Naive B cell (primary cell): ENCODE data around the gene TRAPPC10. TPM values are rescaled to one million over a fixed set of nuclear protein-coding genes. Genes with fewer than 3 reads are reported as not detected.
"Not testable (repeated sequence)": the region's sequence is repeated elsewhere in the genome, so short reads cannot be mapped to it uniquely, and the experiment has no call there.

Experiments used
- ATAC-seq, 2 donors: fragments of 150-1000 bp; cut with Tn5 transposase; 2 replicates each; pipeline ENCODE4 v1.10.0; 2021; ENCODE audit warnings: low read depth in 2 of 2, mild to moderate bottlenecking in 2 of 2, moderate library complexity in 2 of 2
- DNase-seq: peaks from one replicate; pipeline ENCODE4 v3.0.0; 2022
- H3K27ac Mint-ChIP-seq, 6 donors: one replicate each; pipeline ENCODE4 v1.8.0; 2020 to 2022; ENCODE audit warnings: mild to moderate bottlenecking in 6 of 6, mixed read lengths in 6 of 6, moderate library complexity in 5 of 6, inconsistent platforms in 2 of 6
- H3K27me3 Mint-ChIP-seq, 3 donors: one replicate each; pipeline ENCODE4 v1.8.0; 2021 to 2022; ENCODE audit warnings: mixed read lengths in 3 of 3, mild to moderate bottlenecking in 1 of 3
- H3K36me3 Mint-ChIP-seq, 2 donors: one replicate each; pipeline ENCODE4 v1.8.0; 2020 to 2022; ENCODE audit warnings: mixed read lengths in 2 of 2, inconsistent platforms in 1 of 2, mild to moderate bottlenecking in 1 of 2
- H3K4me1 Mint-ChIP-seq, 3 donors: one replicate each; pipeline ENCODE4 v1.8.0; 2020 to 2022; ENCODE audit warnings: mixed read lengths in 3 of 3, inconsistent platforms in 1 of 3, mild to moderate bottlenecking in 1 of 3, moderate library complexity in 1 of 3
- H3K4me3 Mint-ChIP-seq, 8 donors: one replicate each; pipeline ENCODE4 v1.8.0; 2020 to 2022; ENCODE audit warnings: mild to moderate bottlenecking in 8 of 8, mixed read lengths in 8 of 8, moderate library complexity in 8 of 8, inconsistent platforms in 2 of 8
- H3K9me3 Mint-ChIP-seq, 7 donors: one replicate each; pipeline ENCODE4 v1.8.0; 2020 to 2022; ENCODE audit warnings: mixed read lengths in 7 of 7, mild to moderate bottlenecking in 5 of 7, inconsistent platforms in 2 of 7, moderate library complexity in 1 of 7
- polyA plus RNA-seq, 6 donors: library from polyadenylated mRNA; unstranded; fragments of 300-500 nt; fragmentation: Illumina TruSeq; gene quantifications; one replicate each; pipeline ENCODE4 v1.2.3, GENCODE V29; 2021; ENCODE audit warnings: low read depth in 6 of 6

Gene TRAPPC10
- polyA plus RNA-seq, 6 donors from 2014 or later: 23.9 to 32.2 (median 28.0) TPM

DNA sequence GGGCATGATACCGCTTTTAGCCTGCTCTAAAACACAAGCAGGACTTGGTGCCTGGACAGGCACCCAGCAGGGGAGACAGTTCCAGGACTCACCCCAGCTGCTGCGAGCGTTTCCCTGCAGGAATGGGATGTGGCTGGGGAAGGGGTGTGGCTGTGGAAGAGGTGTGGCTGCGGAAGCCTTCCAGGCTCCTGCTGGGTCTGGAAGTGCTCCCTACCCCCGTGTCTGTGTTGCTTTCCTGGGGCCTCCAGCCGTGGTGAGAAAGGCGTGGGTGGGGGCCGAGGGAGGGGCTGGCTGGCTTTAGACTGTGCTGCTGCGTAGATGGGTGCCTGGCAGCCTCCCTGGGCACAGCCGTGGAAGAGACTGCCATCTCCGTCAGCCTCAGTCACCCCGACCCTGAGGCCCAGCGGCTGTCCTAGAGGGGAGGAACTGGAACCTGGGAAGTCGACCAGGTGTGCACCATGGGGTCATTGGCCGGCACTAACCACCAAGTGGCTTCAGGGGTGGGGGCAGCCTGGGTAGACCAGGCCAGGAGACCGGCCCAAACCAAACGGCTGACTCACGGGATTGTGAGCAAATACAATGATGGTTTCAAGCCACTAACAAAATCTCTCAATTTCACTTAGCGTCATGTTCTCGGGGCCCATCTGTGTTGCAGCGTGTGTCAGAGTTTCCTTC is 141.2 kb downstream of the TRAPPC10 start:
- H3K9me3 Mint-ChIP-seq, H3K36me3 Mint-ChIP-seq, H3K4me1 Mint-ChIP-seq, H3K27me3 Mint-ChIP-seq, H3K27ac Mint-ChIP-seq, DNase-seq, H3K4me3 Mint-ChIP-seq, ATAC-seq: not testable (repeated sequence)

DNA sequence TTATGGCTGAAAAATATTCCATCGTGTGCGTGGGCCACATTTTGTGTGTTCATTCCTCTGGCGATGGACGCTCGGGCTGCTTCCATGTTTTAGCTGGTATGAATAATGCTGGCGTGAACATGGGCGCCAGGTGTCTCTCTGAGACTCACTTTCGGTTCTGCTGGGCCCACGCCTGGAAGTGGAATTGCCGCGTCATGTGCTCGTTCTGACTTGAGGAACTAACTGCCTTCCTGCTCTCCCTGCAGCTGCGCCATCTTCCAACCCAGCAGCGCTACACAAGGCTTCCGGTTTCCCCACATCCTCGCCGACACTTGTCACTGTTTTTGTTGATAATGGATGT is 141.8 kb downstream of the TRAPPC10 start:
- not testable (repeated sequence) for H3K4me1 Mint-ChIP-seq, H3K36me3 Mint-ChIP-seq, H3K27me3 Mint-ChIP-seq, H3K4me3 Mint-ChIP-seq, H3K9me3 Mint-ChIP-seq
- H3K27ac Mint-ChIP-seq: peak overlapping the region in 1 of 6 donors; percentile 54
- ATAC-seq (peak; percentile 26 to 47), DNase-seq (peak; percentile 49)

GRCh38 chr21:44154816-44155230 is 142.7 kb downstream of the TRAPPC10 start:
- not testable (repeated sequence) for DNase-seq, H3K36me3 Mint-ChIP-seq, H3K27ac Mint-ChIP-seq, H3K4me1 Mint-ChIP-seq, H3K9me3 Mint-ChIP-seq, H3K27me3 Mint-ChIP-seq, H3K4me3 Mint-ChIP-seq
- peak; percentile 40 for ATAC-seq

- not testable (repeated sequence) for H3K27me3 Mint-ChIP-seq, H3K9me3 Mint-ChIP-seq, DNase-seq, H3K36me3 Mint-ChIP-seq, H3K4me3 Mint-ChIP-seq, H3K4me1 Mint-ChIP-seq, H3K27ac Mint-ChIP-seq
- peak; percentile 37 to 38 for ATAC-seq
Measured at GRCh38 chr21:44155231-44155993, 143.3 kb downstream of the TRAPPC10 start.

GRCh38 chr21:44155994-44156380 is 143.9 kb downstream of the TRAPPC10 start:
- H3K27me3 Mint-ChIP-seq, H3K4me1 Mint-ChIP-seq, H3K4me3 Mint-ChIP-seq, DNase-seq, H3K36me3 Mint-ChIP-seq, H3K27ac Mint-ChIP-seq, ATAC-seq, H3K9me3 Mint-ChIP-seq: not testable (repeated sequence)

Other genes with a start within 250 kb of the TRAPPC10 start
- 10 to 100 TPM; 25.1 to 75.7 (median 39.2) TPM for gene CSTB, start 236.0 kb upstream of the TRAPPC10 start, polyA plus RNA-seq
- 10 to 100 TPM in 5 of 6 donors, 1 to 10 TPM in 1; 9.4 to 18.6 (median 10.9) TPM for gene RRP1, start 222.7 kb upstream of the TRAPPC10 start, polyA plus RNA-seq
- gene AGPAT3, start 147.1 kb upstream of the TRAPPC10 start, polyA plus RNA-seq: 10 to 100 TPM in 2 of 6 donors, 1 to 10 TPM in 4; 6.4 to 11.9 (median 8.1) TPM
- gene PWP2, start 95.1 kb downstream of the TRAPPC10 start, polyA plus RNA-seq: 10 to 100 TPM in 1 of 6 donors, 1 to 10 TPM in 5; 1.3 to 10.7 (median 4.3) TPM
- 10 to 100 TPM; 11.0 to 64.2 (median 33.9) TPM for gene GATD3, start 121.4 kb downstream of the TRAPPC10 start, polyA plus RNA-seq
- gene ICOSLG, start 228.6 kb downstream of the TRAPPC10 start, polyA plus RNA-seq: 10 to 100 TPM in 4 of 6 donors, 1 to 10 TPM in 2; 5.1 to 33.1 (median 13.9) TPM
- not detected for gene DNMT3L, start 249.6 kb downstream of the TRAPPC10 start, polyA plus RNA-seq